NCI-H1105 treated with DMSO at 0.1 percent for 48 hours (cell line): ENCODE measurements around the gene TRAF3IP1.

Experiments used
- DNase-seq: peaks from one replicate; lab custom pipeline; 2025; lab: John Stamatoyannopoulos, UW

Gene TRAF3IP1

GRCh38 chr2:238287737-238288649 lies 32.3 kb upstream of the TRAF3IP1 start, which contains the start of gene PER2:
TSS of gene PER2 (minus strand) at chr2:238288610. CDS start at chr2:238277936, 10,674 bp downstream.
- no peak for DNase-seq

- DNase-seq: peak; percentile 95
Observed at GRCh38 chr2:238288650-238289573, 31.4 kb upstream of the TRAF3IP1 start.

- DNase-seq: no peak
Observed at GRCh38 chr2:238289574-238289973, 30.7 kb upstream of the TRAF3IP1 start.

GRCh38 chr2:238290091-238290509 lies 30.2 kb upstream of the TRAF3IP1 start:
- no peak for DNase-seq

- DNase-seq: no peak
Observed at GRCh38 chr2:238290715-238291549, 29.4 kb upstream of the TRAF3IP1 start.

- DNase-seq: no peak
Observed at GRCh38 chr2:238291550-238292281, 28.6 kb upstream of the TRAF3IP1 start.

- no peak for DNase-seq
Observed at GRCh38 chr2:238294046-238294392, 26.3 kb upstream of the TRAF3IP1 start.

- DNase-seq: no peak
Observed at GRCh38 chr2:238294393-238295143, 25.8 kb upstream of the TRAF3IP1 start.

- DNase-seq: no peak
Observed at GRCh38 chr2:238295144-238296112, 24.9 kb upstream of the TRAF3IP1 start.

- no peak for DNase-seq
Observed at GRCh38 chr2:238296638-238297457, 23.5 kb upstream of the TRAF3IP1 start.

GRCh38 chr2:238299803-238300202 lies 20.5 kb upstream of the TRAF3IP1 start:
- no peak for DNase-seq

GRCh38 chr2:238302087-238302486 lies 18.2 kb upstream of the TRAF3IP1 start:
- DNase-seq: no peak

- no peak for DNase-seq
Observed at GRCh38 chr2:238302751-238303150, 17.6 kb upstream of the TRAF3IP1 start.

GRCh38 chr2:238304116-238304515 lies 16.2 kb upstream of the TRAF3IP1 start:
- DNase-seq: no peak

- no peak for DNase-seq
Observed at GRCh38 chr2:238305092-238305862, 15.0 kb upstream of the TRAF3IP1 start.

GRCh38 chr2:238305965-238306671 lies 14.2 kb upstream of the TRAF3IP1 start:
- no peak for DNase-seq

- DNase-seq: no peak
Observed at GRCh38 chr2:238306672-238306998, 13.7 kb upstream of the TRAF3IP1 start.
